Trophoblast cell (in vitro differentiated cells and primary cell): ENCODE data around the gene TTYH2.

Experiments used
- DNase-seq, 2 donors: peaks; one replicate each; pipeline ENCODE4 v3.0.0-alpha.2; 2016
- H2AFZ ChIP-seq: 2 replicates; pipeline ENCODE4 v1.6.1; 2013; ENCODE audit warnings: low read length, moderate library complexity, mild to moderate bottlenecking; ENCODE audit not compliant: insufficient read depth, poor library complexity
- H2AK5ac ChIP-seq: 2 replicates; pipeline ENCODE4 v1.6.1; 2013; ENCODE audit warnings: mild to moderate bottlenecking, low read length
- H2BK120ac ChIP-seq: 2 replicates; pipeline ENCODE4 v1.6.1; 2013; ENCODE audit warnings: low read length, mild to moderate bottlenecking, moderate library complexity; ENCODE audit not compliant: insufficient read depth, poor library complexity
- H2BK12ac ChIP-seq: 2 replicates; pipeline ENCODE4 v1.6.1; 2013; ENCODE audit warnings: mild to moderate bottlenecking, low read length, moderate library complexity
- H2BK5ac ChIP-seq: 2 replicates; pipeline ENCODE4 v1.6.1; 2013; ENCODE audit warnings: low read length, low read depth, moderate library complexity, mild to moderate bottlenecking; ENCODE audit not compliant: poor library complexity
- H3K14ac ChIP-seq: 2 replicates; pipeline ENCODE4 v1.6.1; 2013; ENCODE audit warnings: mild to moderate bottlenecking, low read length
- H3K18ac ChIP-seq: 2 replicates; pipeline ENCODE4 v1.6.1; 2013; ENCODE audit warnings: mild to moderate bottlenecking, low read length
- H3K23ac ChIP-seq: 2 replicates; pipeline ENCODE4 v1.6.1; 2013; ENCODE audit warnings: low read length
- H3K27ac ChIP-seq: 2 replicates; pipeline ENCODE4 v1.5.1; 2013; ENCODE audit warnings: low read depth, mild to moderate bottlenecking, inconsistent platforms, low read length, moderate library complexity
- H3K27me3 ChIP-seq: 2 replicates; pipeline ENCODE4 v1.6.1; 2013; ENCODE audit warnings: inconsistent platforms, mild to moderate bottlenecking, low read length, moderate library complexity; ENCODE audit not compliant: insufficient read depth
- H3K36me3 ChIP-seq, 2 experiments: 1 replicate in 1 of 2; 2 replicates in 1 of 2; pipeline ENCODE4 v1.6.1; 2013; ENCODE audit warnings: low read length in 2 of 2, mild to moderate bottlenecking in 2 of 2, moderate library complexity in 1 of 2; ENCODE audit not compliant: insufficient read depth in 2 of 2, control insufficient read depth in 1 of 2
- H3K4ac ChIP-seq: 2 replicates; pipeline ENCODE4 v1.6.1; 2013; ENCODE audit warnings: low read depth, mild to moderate bottlenecking, low read length, moderate library complexity
- H3K4me1 ChIP-seq, 2 experiments: 1 replicate in 1 of 2; 2 replicates in 1 of 2; pipeline ENCODE4 v1.6.1; 2013; ENCODE audit warnings: low read length in 2 of 2, mild to moderate bottlenecking in 2 of 2, moderate library complexity in 1 of 2; ENCODE audit not compliant: insufficient read depth in 2 of 2, control insufficient read depth in 1 of 2
- H3K4me2 ChIP-seq: 2 replicates; pipeline ENCODE4 v1.6.1; 2013; ENCODE audit warnings: inconsistent platforms, mild to moderate bottlenecking, low read length, moderate library complexity
- H3K4me3 ChIP-seq: 2 replicates; pipeline ENCODE4 v1.5.1; 2013; ENCODE audit warnings: mild to moderate bottlenecking, low read depth, low read length, inconsistent platforms
- H3K79me1 ChIP-seq: one replicate; pipeline ENCODE4 v1.6.1; 2013; ENCODE audit warnings: low read length
- H3K79me2 ChIP-seq: 2 replicates; pipeline ENCODE4 v1.6.1; 2013; ENCODE audit warnings: low read length, mild to moderate bottlenecking; ENCODE audit not compliant: control insufficient read depth, insufficient read depth, poor library complexity
- H3K9ac ChIP-seq: 2 replicates; pipeline ENCODE4 v1.6.1; 2013; ENCODE audit warnings: mild to moderate bottlenecking, low read length
- H3K9me3 ChIP-seq: 2 replicates; pipeline ENCODE4 v1.6.1; 2013; ENCODE audit warnings: low read depth, mild to moderate bottlenecking, control low read depth, inconsistent platforms, low read length; ENCODE audit not compliant: insufficient read depth
- H4K12ac ChIP-seq: 2 replicates; pipeline ENCODE4 v1.6.1; 2013; ENCODE audit warnings: low read depth, mild to moderate bottlenecking, low read length, moderate library complexity
- H4K8ac ChIP-seq: 2 replicates; pipeline ENCODE4 v1.6.1; 2013; ENCODE audit warnings: low read depth, mild to moderate bottlenecking, low read length, moderate library complexity
- H4K91ac ChIP-seq: one replicate; pipeline ENCODE4 v1.6.1; 2013; ENCODE audit warnings: low read depth, mild to moderate bottlenecking, low read length, moderate library complexity
- WGBS: extraction: QIAGEN DNeasy Blood & Tissue Kit; methylation state at CpG from one replicate; pipeline ENCODE4 v1.1.7; 2013; ENCODE audit warnings: missing lambda C conversion rate; ENCODE audit not compliant: insufficient read length, insufficient coverage; ENCODE audit errors: extremely low coverage; 5-methylcytosine and 5-hydroxymethylcytosine counted together

The TTYH2 gene

GRCh38 chr17:74216505-74216904 is 3.1 kb downstream of the TTYH2 start:
- H3K4me2 ChIP-seq = no peak overlapping the region

DNA sequence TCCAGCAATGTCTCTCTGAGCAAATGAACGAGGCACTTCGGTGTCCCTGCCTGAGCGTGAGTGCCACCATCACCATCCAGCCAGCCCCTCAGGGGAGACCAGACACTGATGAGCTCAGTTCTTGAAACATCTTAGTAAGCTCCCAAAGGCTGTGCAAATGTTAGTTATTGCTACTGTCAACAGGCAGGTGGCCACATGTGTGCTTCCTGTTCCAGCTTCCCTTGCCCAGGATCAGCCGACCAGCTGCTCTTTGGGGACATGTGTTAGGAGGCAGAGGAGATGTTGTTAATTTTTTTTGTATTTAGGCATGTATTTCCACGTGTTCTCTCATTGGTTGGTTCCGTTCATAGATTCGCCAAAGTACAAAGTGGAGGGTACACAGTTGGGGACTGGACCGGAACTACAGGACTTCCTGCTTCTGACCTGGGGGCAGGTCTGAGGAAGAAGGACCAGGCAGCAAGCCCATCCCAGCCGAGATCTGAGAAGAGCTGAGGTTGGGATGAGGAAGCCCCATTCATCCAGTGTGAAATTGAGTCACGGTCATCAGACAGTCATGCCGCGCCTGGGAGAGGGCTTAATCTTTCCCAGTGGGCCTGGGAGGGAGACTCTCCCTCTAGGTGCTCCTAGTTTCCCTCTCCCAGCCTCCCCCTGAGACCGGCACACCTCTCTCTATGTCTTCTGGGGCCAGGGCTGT is 3.8 kb downstream of the TTYH2 start:
- Histone ChIP-seq H3K4me1 (peaks cover 12 to 13% of the 10 kb centered on the region in 2 experiments), H3K4me3 (no peak overlapping the region), H4K12ac (no peak overlapping the region), H2AK5ac (no peak overlapping the region), H3K4me2 (no peak overlapping the region), H4K8ac (no peak overlapping the region), H3K23ac (no peak overlapping the region), H3K79me2 (no peaks in the 10 kb centered on the region), H3K18ac (no peak overlapping the region), H4K91ac (no peak overlapping the region), H3K9ac (no peak overlapping the region), H3K79me1 (peaks cover 11% of the 10 kb centered on the region), H3K36me3 (no peaks in the 10 kb centered on the region), H3K9me3 (no peaks in the 10 kb centered on the region), H2BK12ac (no peak overlapping the region), H2AFZ (no peak overlapping the region), H3K14ac (no peak overlapping the region), H2BK120ac (no peak overlapping the region), H2BK5ac (no peak overlapping the region), H3K27ac (no peak overlapping the region), H3K27me3 (no peaks in the 10 kb centered on the region), H3K4ac (no peak overlapping the region)
- no peak for DNase-seq
- no CpG with 5 or more reads among the region's 13 CpGs for WGBS

More at GRCh38 chr17:74216505-74216904, 3.1 kb downstream of the TTYH2 start:
- DNase-seq = no peak
- Histone ChIP-seq H3K36me3 (no peaks in the 10 kb centered on the region), H3K27me3 (no peaks in the 10 kb centered on the region), H3K79me1 (peaks cover 18% of the 10 kb centered on the region), H2AFZ (no peak overlapping the region), H4K8ac (no peak overlapping the region), H3K4me3 (no peak overlapping the region), H3K9ac (no peak overlapping the region), H3K18ac (no peak overlapping the region), H3K4ac (no peak overlapping the region), H3K4me1 (peaks cover 18 to 20% of the 10 kb centered on the region in 2 experiments), H3K9me3 (no peaks in the 10 kb centered on the region), H2AK5ac (no peak overlapping the region), H3K14ac (no peak overlapping the region), H4K91ac (no peak overlapping the region), H2BK12ac (no peak overlapping the region), H2BK120ac (no peak overlapping the region), H4K12ac (no peak overlapping the region), H3K23ac (no peak overlapping the region), H3K27ac (no peak overlapping the region), H3K79me2 (peaks cover 3% of the 10 kb centered on the region), H2BK5ac (no peak overlapping the region)
- WGBS = no CpG with 5 or more reads among the region's 5 CpGs

DNA sequence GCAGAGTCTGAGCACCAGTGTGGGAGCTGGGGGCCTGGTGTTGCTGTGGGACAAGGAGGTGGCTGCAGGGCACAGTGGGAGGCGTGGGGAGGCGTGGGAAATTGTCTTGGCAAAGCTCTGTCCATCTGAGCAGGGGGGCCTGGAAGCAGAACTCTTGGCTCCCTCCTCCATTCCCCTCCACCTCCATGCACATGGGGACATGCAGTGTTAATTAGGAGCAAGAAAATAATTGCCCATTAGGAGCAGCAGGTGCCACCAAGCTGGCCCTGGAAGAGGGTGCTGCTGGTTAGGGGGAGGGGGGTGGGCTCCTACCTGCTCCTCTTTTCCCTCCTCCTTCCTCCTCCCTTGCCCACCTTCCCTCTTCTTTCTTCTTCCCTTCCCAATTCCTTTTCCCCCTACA is 4.5 kb downstream of the TTYH2 start:
- Histone ChIP-seq H3K18ac (no peak overlapping the region), H3K14ac (no peak overlapping the region), H3K23ac (no peak overlapping the region), H3K27me3 (no peaks in the 10 kb centered on the region), H3K36me3 (no peaks in the 10 kb centered on the region), H2AK5ac (no peak overlapping the region), H3K79me1 (peaks cover 4% of the 10 kb centered on the region), H3K4me3 (no peak overlapping the region), H2AFZ (no peak overlapping the region), H3K9me3 (no peaks in the 10 kb centered on the region), H4K12ac (no peak overlapping the region), H3K79me2 (no peaks in the 10 kb centered on the region), H3K4ac (no peak overlapping the region), H2BK12ac (no peak overlapping the region), H3K27ac (no peak overlapping the region), H4K91ac (no peak overlapping the region), H3K4me1 (peaks cover 5 to 6% of the 10 kb centered on the region in 2 experiments), H4K8ac (no peak overlapping the region), H2BK5ac (no peak overlapping the region), H2BK120ac (no peak overlapping the region), H3K4me2 (no peak overlapping the region), H3K9ac (no peak overlapping the region)
- no CpG with 5 or more reads among the region's 2 CpGs for WGBS
- no peak for DNase-seq

DNA sequence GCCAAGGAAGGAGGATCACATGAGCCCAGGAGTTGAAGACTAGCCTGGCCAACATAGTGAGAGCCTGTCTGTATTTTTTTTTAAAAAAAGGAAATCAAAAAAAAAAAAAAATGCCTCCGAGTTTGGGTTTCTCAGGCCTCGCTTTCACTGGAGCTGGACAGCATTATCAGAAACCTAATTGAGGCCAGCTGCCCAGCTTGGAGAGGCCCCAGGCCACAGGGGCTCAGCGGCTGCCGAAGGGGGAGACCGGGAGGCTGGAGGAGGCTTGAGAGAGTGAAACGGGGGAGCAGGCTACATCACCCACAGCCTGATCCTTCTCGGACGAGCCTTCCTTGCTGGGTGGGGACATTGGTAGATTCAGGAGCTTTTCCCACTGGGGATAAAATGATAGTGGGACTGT is 5.1 kb downstream of the TTYH2 start:
- no peak overlapping the region for H2AK5ac ChIP-seq
- no peak overlapping the region for H4K8ac ChIP-seq
- no peaks in the 10 kb centered on the region for H3K79me2 ChIP-seq
- no peak overlapping the region for H4K12ac ChIP-seq
- H3K36me3 ChIP-seq = no peaks in the 10 kb centered on the region
- no peak overlapping the region for H3K4me2 ChIP-seq
- WGBS = no CpG with 5 or more reads among the region's 8 CpGs
- H3K18ac ChIP-seq = no peak overlapping the region
- H3K9ac ChIP-seq = no peak overlapping the region
- peaks cover 3 to 4% of the 10 kb centered on the region in 2 experiments for H3K4me1 ChIP-seq
- no peak overlapping the region for H3K23ac ChIP-seq
- DNase-seq = no peak
- no peak overlapping the region for H3K4me3 ChIP-seq
- no peak overlapping the region for H2BK120ac ChIP-seq
- H3K79me1 ChIP-seq = peaks cover 1% of the 10 kb centered on the region
- no peaks in the 10 kb centered on the region for H3K27me3 ChIP-seq
- no peak overlapping the region for H2BK12ac ChIP-seq
- H3K9me3 ChIP-seq = no peaks in the 10 kb centered on the region
- no peak overlapping the region for H2AFZ ChIP-seq
- no peak overlapping the region for H3K14ac ChIP-seq
- H4K91ac ChIP-seq = no peak overlapping the region
- H3K4ac ChIP-seq = no peak overlapping the region
- no peak overlapping the region for H3K27ac ChIP-seq
- H2BK5ac ChIP-seq = no peak overlapping the region
